Hepatocyte (in vitro differentiated cells): ENCODE measurements around the gene EPHA10. TPM values are rescaled to one million over a fixed set of nuclear protein-coding genes. Genes with fewer than 3 reads are reported as not detected.

Source experiments
- DNase-seq: peaks from one replicate; pipeline ENCODE4 v3.0.0-alpha.2; 2016; ENCODE audit warnings: low spot score
- H2AFZ ChIP-seq: fragments of 200-600 bp; sonication (generic); 2 replicates; pipeline ENCODE4 v1.6.0; 2016; ENCODE audit warnings: antibody characterized with exemption, mild to moderate bottlenecking
- H3K27ac ChIP-seq: fragments of 200-600 bp; sonication (generic); 2 replicates; pipeline ENCODE4 v1.5.1; 2016; ENCODE audit warnings: mild to moderate bottlenecking
- H3K27me3 ChIP-seq: fragments of 200-600 bp; sonication (generic); 2 replicates; pipeline ENCODE4 v1.6.1; 2016
- H3K36me3 ChIP-seq: fragments of 200-600 bp; sonication (generic); replicated peaks from 2 replicates; pipeline ENCODE4 v1.5.1; 2016; ENCODE audit warnings: low read depth; ENCODE audit not compliant: insufficient read depth
- H3K4me1 ChIP-seq: fragments of 200-600 bp; sonication (generic); 2 replicates; pipeline ENCODE4 v1.5.1; 2016; ENCODE audit warnings: mild to moderate bottlenecking, moderate library complexity; ENCODE audit not compliant: insufficient read depth
- H3K4me2 ChIP-seq: fragments of 200-600 bp; sonication (generic); 2 replicates; pipeline ENCODE4 v1.6.0; 2016
- H3K4me3 ChIP-seq: fragments of 200-600 bp; sonication (generic); 2 replicates; pipeline ENCODE4 v1.5.1; 2016; ENCODE audit warnings: mild to moderate bottlenecking
- H3K79me2 ChIP-seq: fragments of 200-600 bp; sonication (generic); 2 replicates; pipeline ENCODE4 v1.6.0; 2017; ENCODE audit warnings: mild to moderate bottlenecking
- H3K9me2 ChIP-seq: fragments of 200-600 bp; sonication (generic); replicated peaks from 2 replicates; pipeline ENCODE4 v1.6.0; 2017; ENCODE audit warnings: mild to moderate bottlenecking; ENCODE audit not compliant: insufficient read depth
- H3K9me3 ChIP-seq: fragments of 200-600 bp; sonication (generic); 2 replicates; pipeline ENCODE4 v1.5.1; 2016; ENCODE audit warnings: low read depth, mild to moderate bottlenecking
- H4K20me1 ChIP-seq: fragments of 200-600 bp; sonication (generic); 2 replicates; pipeline ENCODE4 v1.6.0; 2016; ENCODE audit warnings: mild to moderate bottlenecking; ENCODE audit not compliant: insufficient read depth, poor library complexity, severe bottlenecking
- EZH2 ChIP-seq: fragments of 200-600 bp; sonication (generic); IDR thresholded peaks from 2 replicates; pipeline ENCODE4 v1.6.1; 2016; ENCODE audit warnings: antibody characterized with exemption, mild to moderate bottlenecking, borderline replicate concordance
- EZH2phosphoT487 ChIP-seq: fragments of 200-600 bp; sonication (generic); IDR thresholded peaks from one replicate; pipeline ENCODE4 v1.6.1; 2018; ENCODE audit warnings: antibody characterized with exemption, mild to moderate bottlenecking, low read depth, moderate library complexity; ENCODE audit not compliant: unreplicated experiment, severe bottlenecking
- WGBS: methylation state at CpG from one replicate; pipeline ENCODE4 v1.1.6; 2016; ENCODE audit warnings: low lambda C conversion rate; ENCODE audit errors: missing lambda C conversion rate; 5-methylcytosine and 5-hydroxymethylcytosine counted together
- polyA plus RNA-seq: library from polyadenylated mRNA; unstranded; fragments of >200 nt; fragmentation: Nextera tagmentation; extraction: Ambion mirVana; gene quantifications from 2 replicates; pipeline ENCODE4 v1.2.1, GENCODE V29; 2016
- total RNA-seq: library from RNA; depleted of rRNA; stranded (reverse); fragments of >200 nt; gene quantifications from 2 replicates; pipeline ENCODE4 v1.2.3, GENCODE V29; 2014
- TF ChIP-seq, protein P1 (sequence below): fragments of 200-600 bp; sonication (generic); IDR thresholded peaks from 2 replicates; pipeline ENCODE4 v1.5.1; 2016; ENCODE audit warnings: antibody characterized with exemption, mild to moderate bottlenecking; ENCODE audit not compliant: poor library complexity

The EPHA10 gene
- total and polyA plus RNA-seq, 2 experiments from 2014 or later: 1.3 to 1.5 TPM

GRCh38 chr1:37730376-37730775 lies 34.5 kb downstream of the EPHA10 start:
- H3K36me3 ChIP-seq: no peaks in the 10 kb centered on the region
- no peaks in the 10 kb centered on the region for H3K79me2 ChIP-seq
- H3K27me3 ChIP-seq: peaks cover 5% of the 10 kb centered on the region
- no peaks in the 10 kb centered on the region for H4K20me1 ChIP-seq
- no peak overlapping the region for H3K4me2 ChIP-seq
- 87% methylated on average over 5 of the region's 5 CpGs for WGBS
- no peak overlapping the region for H3K4me3 ChIP-seq
- H3K4me1 ChIP-seq: no peaks in the 10 kb centered on the region
- no peaks in the 10 kb centered on the region for H3K9me2 ChIP-seq
- no peaks in the 10 kb centered on the region for H3K9me3 ChIP-seq
- no peak overlapping the region for H3K27ac ChIP-seq
- TF ChIP-seq, protein P1, sequence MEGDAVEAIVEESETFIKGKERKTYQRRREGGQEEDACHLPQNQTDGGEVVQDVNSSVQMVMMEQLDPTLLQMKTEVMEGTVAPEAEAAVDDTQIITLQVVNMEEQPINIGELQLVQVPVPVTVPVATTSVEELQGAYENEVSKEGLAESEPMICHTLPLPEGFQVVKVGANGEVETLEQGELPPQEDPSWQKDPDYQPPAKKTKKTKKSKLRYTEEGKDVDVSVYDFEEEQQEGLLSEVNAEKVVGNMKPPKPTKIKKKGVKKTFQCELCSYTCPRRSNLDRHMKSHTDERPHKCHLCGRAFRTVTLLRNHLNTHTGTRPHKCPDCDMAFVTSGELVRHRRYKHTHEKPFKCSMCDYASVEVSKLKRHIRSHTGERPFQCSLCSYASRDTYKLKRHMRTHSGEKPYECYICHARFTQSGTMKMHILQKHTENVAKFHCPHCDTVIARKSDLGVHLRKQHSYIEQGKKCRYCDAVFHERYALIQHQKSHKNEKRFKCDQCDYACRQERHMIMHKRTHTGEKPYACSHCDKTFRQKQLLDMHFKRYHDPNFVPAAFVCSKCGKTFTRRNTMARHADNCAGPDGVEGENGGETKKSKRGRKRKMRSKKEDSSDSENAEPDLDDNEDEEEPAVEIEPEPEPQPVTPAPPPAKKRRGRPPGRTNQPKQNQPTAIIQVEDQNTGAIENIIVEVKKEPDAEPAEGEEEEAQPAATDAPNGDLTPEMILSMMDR: no peak
- TF ChIP-seq EZH2 (no peak), EZH2phosphoT487 (no peak)
- no peak for DNase-seq
- H2AFZ ChIP-seq: no peak overlapping the region

- no peaks in the 10 kb centered on the region for H3K79me2 ChIP-seq
- H3K4me2 ChIP-seq: no peak overlapping the region
- no peaks in the 10 kb centered on the region for H3K4me1 ChIP-seq
- H3K9me2 ChIP-seq: no peaks in the 10 kb centered on the region
- H3K27ac ChIP-seq: no peak overlapping the region
- no peak for DNase-seq
- TF ChIP-seq EZH2: no peak
- TF ChIP-seq, protein P1: no peak
- no peak for TF ChIP-seq EZH2phosphoT487
- WGBS: 79% methylated on average over 4 of the region's 4 CpGs
- H4K20me1 ChIP-seq: no peaks in the 10 kb centered on the region
- H3K9me3 ChIP-seq: no peaks in the 10 kb centered on the region
- no peak overlapping the region for H3K4me3 ChIP-seq
- no peak overlapping the region for H2AFZ ChIP-seq
- H3K36me3 ChIP-seq: no peaks in the 10 kb centered on the region
- H3K27me3 ChIP-seq: no peaks in the 10 kb centered on the region
Observed at GRCh38 chr1:37728416-37728815, 36.5 kb downstream of the EPHA10 start.

DNA sequence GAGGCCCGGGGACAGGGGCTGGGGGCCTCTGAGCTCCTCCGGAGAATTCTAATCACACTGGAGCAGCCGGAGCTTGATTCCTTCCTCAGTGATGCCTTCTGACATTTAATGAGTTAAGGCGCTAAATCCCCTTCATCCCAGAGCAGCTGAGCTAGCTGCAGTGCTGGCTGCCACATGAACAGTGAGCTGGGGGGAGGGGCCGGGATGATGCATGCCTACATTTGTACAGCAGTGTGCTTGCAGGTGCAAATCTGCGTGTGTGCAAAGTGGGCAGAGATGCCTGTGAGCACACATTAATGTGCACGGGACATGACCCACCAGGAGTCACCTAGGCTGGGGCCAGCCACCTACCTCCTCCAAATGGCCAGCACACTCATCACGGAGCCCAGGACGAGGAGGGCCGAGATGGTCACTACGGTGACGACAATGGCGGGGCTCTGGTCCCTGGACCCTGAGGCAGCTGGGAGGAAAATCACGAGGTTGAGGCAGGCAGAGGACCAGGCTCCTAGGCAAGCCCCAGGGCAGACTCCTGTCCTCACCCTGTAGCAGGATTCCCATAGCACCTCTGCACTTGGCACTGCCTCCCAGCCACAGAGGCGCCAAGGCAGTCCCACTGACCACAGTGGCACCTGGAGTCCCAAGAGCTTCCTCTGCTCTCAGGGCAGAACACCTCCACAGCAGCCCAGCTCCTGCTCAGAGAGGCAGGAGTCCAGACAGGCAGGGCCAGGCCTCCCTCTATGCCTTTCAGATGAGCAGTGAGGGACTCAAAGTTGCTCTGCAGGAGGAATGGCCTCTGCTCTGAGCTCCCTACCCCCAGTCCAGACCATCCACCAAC lies 38.0 kb downstream of the EPHA10 start:
- H3K4me1 ChIP-seq: no peaks in the 10 kb centered on the region
- no peaks in the 10 kb centered on the region for H3K27me3 ChIP-seq
- WGBS: 82% methylated on average over 15 of the region's 15 CpGs
- no peaks in the 10 kb centered on the region for H3K9me2 ChIP-seq
- no peaks in the 10 kb centered on the region for H3K9me3 ChIP-seq
- no peak overlapping the region for H3K4me3 ChIP-seq
- no peak for DNase-seq
- H3K4me2 ChIP-seq: no peak overlapping the region
- H3K36me3 ChIP-seq: no peaks in the 10 kb centered on the region
- H4K20me1 ChIP-seq: no peaks in the 10 kb centered on the region
- H3K27ac ChIP-seq: no peak overlapping the region
- H3K79me2 ChIP-seq: no peaks in the 10 kb centered on the region
- TF ChIP-seq EZH2phosphoT487: no peak
- TF ChIP-seq EZH2: no peak
- TF ChIP-seq, protein P1: no peak
- H2AFZ ChIP-seq: no peak overlapping the region
